Smooth muscle cell (in vitro differentiated cells): Measurements from ENCODE around the gene TMPRSS11B. TPM values are rescaled to one million over a fixed set of nuclear protein-coding genes. Genes with fewer than 3 reads are reported as not detected.

Source experiments
- DNase-seq: peaks from one replicate; lab custom pipeline; 2025; ENCODE audit not compliant: unreplicated experiment; lab: John Stamatoyannopoulos, UW
- H2AFZ ChIP-seq: fragments of 200-600 bp; sonication (generic); 2 replicates; pipeline ENCODE4 v1.6.0; 2016; ENCODE audit warnings: antibody characterized with exemption, low read depth, mild to moderate bottlenecking
- H3F3A ChIP-seq: fragments of 200-600 bp; sonication (generic); 2 replicates; pipeline ENCODE4 v1.6.0; 2017; ENCODE audit warnings: antibody characterized with exemption, low read depth
- H3K27ac ChIP-seq: fragments of 200-600 bp; sonication (generic); 2 replicates; pipeline ENCODE4 v1.5.1; 2016; ENCODE audit warnings: low read depth, mild to moderate bottlenecking
- H3K27me3 ChIP-seq: fragments of 200-600 bp; sonication (generic); 2 replicates; pipeline ENCODE4 v1.6.1; 2016; ENCODE audit warnings: low read depth, mild to moderate bottlenecking
- H3K36me3 ChIP-seq: fragments of 200-600 bp; sonication (generic); 2 replicates; pipeline ENCODE4 v1.5.1; 2016; ENCODE audit warnings: low read depth
- H3K4me1 ChIP-seq: fragments of 200-600 bp; sonication (generic); 2 replicates; pipeline ENCODE4 v1.5.1; 2016; ENCODE audit warnings: low read depth
- H3K4me2 ChIP-seq: fragments of 200-600 bp; sonication (generic); 2 replicates; pipeline ENCODE4 v1.6.0; 2016; ENCODE audit warnings: mild to moderate bottlenecking
- H3K4me3 ChIP-seq: fragments of 200-600 bp; sonication (generic); 2 replicates; pipeline ENCODE4 v1.5.1; 2016; ENCODE audit warnings: mild to moderate bottlenecking
- H3K79me2 ChIP-seq: fragments of 200-600 bp; sonication (generic); 2 replicates; pipeline ENCODE4 v1.6.0; 2016; ENCODE audit warnings: low read depth, mild to moderate bottlenecking
- H3K9ac ChIP-seq: fragments of 200-600 bp; sonication (generic); 2 replicates; pipeline ENCODE4 v1.6.0; 2016; ENCODE audit warnings: low read depth
- H3K9me3 ChIP-seq: fragments of 200-600 bp; sonication (generic); replicated peaks from 2 replicates; pipeline ENCODE4 v1.5.1; 2016; ENCODE audit warnings: low read depth
- H4K20me1 ChIP-seq: fragments of 200-600 bp; sonication (generic); 2 replicates; pipeline ENCODE4 v1.6.0; 2016; ENCODE audit warnings: low read depth
- WGBS: methylation state at CpG from one replicate; pipeline ENCODE4 v1.1.7; 2016; ENCODE audit warnings: low lambda C conversion rate; 5-methylcytosine and 5-hydroxymethylcytosine counted together
- polyA plus RNA-seq: library from polyadenylated mRNA; unstranded; fragments of >200 nt; fragmentation: Nextera tagmentation; extraction: Ambion mirVana; gene quantifications from 2 replicates; pipeline ENCODE4 v1.2.1, GENCODE V29; 2016
- total RNA-seq: library from RNA; depleted of rRNA; stranded (reverse); fragments of >200 nt; gene quantifications from 2 replicates; pipeline ENCODE4 v1.2.3, GENCODE V29; 2014
- TF ChIP-seq, protein P1 (sequence below): fragments of 200-600 bp; sonication (generic); IDR thresholded peaks from 2 replicates; pipeline ENCODE4 v1.5.1; 2017; ENCODE audit warnings: borderline replicate concordance, mild to moderate bottlenecking, antibody characterized with exemption; ENCODE audit not compliant: insufficient read depth, poor library complexity, severe bottlenecking

The TMPRSS11B gene, protein sequence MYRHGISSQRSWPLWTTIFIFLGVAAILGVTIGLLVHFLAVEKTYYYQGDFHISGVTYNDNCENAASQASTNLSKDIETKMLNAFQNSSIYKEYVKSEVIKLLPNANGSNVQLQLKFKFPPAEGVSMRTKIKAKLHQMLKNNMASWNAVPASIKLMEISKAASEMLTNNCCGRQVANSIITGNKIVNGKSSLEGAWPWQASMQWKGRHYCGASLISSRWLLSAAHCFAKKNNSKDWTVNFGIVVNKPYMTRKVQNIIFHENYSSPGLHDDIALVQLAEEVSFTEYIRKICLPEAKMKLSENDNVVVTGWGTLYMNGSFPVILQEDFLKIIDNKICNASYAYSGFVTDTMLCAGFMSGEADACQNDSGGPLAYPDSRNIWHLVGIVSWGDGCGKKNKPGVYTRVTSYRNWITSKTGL
- total RNA-seq (0.27 and 0.58 TPM in 2 replicates), polyA plus RNA-seq (0.26 and 1.7 TPM in 2 replicates)

DNA sequence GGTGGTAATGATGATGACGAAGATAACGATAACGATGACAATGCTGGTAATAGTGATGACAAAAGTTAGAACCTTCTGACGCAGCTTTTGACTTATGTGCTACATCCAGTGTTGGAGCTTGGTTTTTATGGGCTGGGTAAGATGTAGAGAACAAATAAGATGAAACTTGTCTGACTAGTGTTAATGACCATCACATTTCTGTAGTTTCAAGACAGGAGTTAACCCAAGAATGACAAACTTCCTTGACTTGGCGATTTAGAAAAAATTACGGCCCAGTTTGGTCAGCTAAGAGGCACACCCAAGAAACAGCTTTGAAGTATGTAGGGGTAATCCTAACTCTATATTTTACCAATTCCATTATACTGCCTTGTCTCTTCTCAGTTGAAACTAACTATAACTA lies at the start of gene TMPRSS11B:
TMPRSS11B (minus strand) TSS at position 101 of the 400 bp plus-strand sequence. CDS start 136 bp downstream, outside the sequence.
- H3K9ac ChIP-seq = no peak within 1 kb of the TSS
- no peaks in the 10 kb centered on the region for H3K79me2 ChIP-seq
- WGBS = 90% methylated on average over 6 of the region's 6 CpGs
- no peaks in the 10 kb centered on the region for H3K27me3 ChIP-seq
- H2AFZ ChIP-seq = no peak within 1 kb of the TSS
- H3K9me3 ChIP-seq = no peaks in the 10 kb centered on the region
- H3K4me1 ChIP-seq = no peaks in the 10 kb centered on the region
- no peaks in the 10 kb centered on the region for H3F3A ChIP-seq
- H4K20me1 ChIP-seq = no peaks in the 10 kb centered on the region
- no peak for DNase-seq
- TF ChIP-seq, protein P1, sequence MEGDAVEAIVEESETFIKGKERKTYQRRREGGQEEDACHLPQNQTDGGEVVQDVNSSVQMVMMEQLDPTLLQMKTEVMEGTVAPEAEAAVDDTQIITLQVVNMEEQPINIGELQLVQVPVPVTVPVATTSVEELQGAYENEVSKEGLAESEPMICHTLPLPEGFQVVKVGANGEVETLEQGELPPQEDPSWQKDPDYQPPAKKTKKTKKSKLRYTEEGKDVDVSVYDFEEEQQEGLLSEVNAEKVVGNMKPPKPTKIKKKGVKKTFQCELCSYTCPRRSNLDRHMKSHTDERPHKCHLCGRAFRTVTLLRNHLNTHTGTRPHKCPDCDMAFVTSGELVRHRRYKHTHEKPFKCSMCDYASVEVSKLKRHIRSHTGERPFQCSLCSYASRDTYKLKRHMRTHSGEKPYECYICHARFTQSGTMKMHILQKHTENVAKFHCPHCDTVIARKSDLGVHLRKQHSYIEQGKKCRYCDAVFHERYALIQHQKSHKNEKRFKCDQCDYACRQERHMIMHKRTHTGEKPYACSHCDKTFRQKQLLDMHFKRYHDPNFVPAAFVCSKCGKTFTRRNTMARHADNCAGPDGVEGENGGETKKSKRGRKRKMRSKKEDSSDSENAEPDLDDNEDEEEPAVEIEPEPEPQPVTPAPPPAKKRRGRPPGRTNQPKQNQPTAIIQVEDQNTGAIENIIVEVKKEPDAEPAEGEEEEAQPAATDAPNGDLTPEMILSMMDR = no peak
- H3K4me2 ChIP-seq = no peak within 1 kb of the TSS
- H3K4me3 ChIP-seq = no peak within 1 kb of the TSS
- no peak within 1 kb of the TSS for H3K27ac ChIP-seq
- no peaks in the 10 kb centered on the region for H3K36me3 ChIP-seq

GRCh38 chr4:68291256-68291655 lies 45.8 kb upstream of the TMPRSS11B start:
- no peak for DNase-seq
- WGBS = 88% methylated on average over 1 of the region's 1 CpG
- TF ChIP-seq, protein P1 = no peak

GRCh38 chr4:68288393-68288740 lies 42.9 kb upstream of the TMPRSS11B start:
- H3K27me3 ChIP-seq = no peaks in the 10 kb centered on the region
- no peak overlapping the region for H3K4me3 ChIP-seq
- no peaks in the 10 kb centered on the region for H3K9me3 ChIP-seq
- H3K9ac ChIP-seq = no peak overlapping the region
- no peak overlapping the region for H2AFZ ChIP-seq
- H3K36me3 ChIP-seq = no peaks in the 10 kb centered on the region
- TF ChIP-seq, protein P1 = no peak
- no peak for DNase-seq
- H3K79me2 ChIP-seq = no peaks in the 10 kb centered on the region
- H4K20me1 ChIP-seq = no peaks in the 10 kb centered on the region
- no peaks in the 10 kb centered on the region for H3K4me1 ChIP-seq
- 62% methylated on average over 2 of the region's 2 CpGs for WGBS
- H3K4me2 ChIP-seq = no peak overlapping the region
- H3K27ac ChIP-seq = no peak overlapping the region
- no peaks in the 10 kb centered on the region for H3F3A ChIP-seq

More at GRCh38 chr4:68291256-68291655, 45.8 kb upstream of the TMPRSS11B start:
- Histone ChIP-seq H3K27me3 (no peaks in the 10 kb centered on the region), H3K4me3 (no peak overlapping the region), H3K9me3 (no peaks in the 10 kb centered on the region), H3K4me1 (no peaks in the 10 kb centered on the region), H2AFZ (no peak overlapping the region), H3K79me2 (no peaks in the 10 kb centered on the region), H3K9ac (no peak overlapping the region), H3K4me2 (no peak overlapping the region), H3K27ac (no peak overlapping the region), H4K20me1 (no peaks in the 10 kb centered on the region), H3F3A (no peaks in the 10 kb centered on the region), H3K36me3 (no peaks in the 10 kb centered on the region)
